ENCODE measurements around the gene ENO2.

DNA sequence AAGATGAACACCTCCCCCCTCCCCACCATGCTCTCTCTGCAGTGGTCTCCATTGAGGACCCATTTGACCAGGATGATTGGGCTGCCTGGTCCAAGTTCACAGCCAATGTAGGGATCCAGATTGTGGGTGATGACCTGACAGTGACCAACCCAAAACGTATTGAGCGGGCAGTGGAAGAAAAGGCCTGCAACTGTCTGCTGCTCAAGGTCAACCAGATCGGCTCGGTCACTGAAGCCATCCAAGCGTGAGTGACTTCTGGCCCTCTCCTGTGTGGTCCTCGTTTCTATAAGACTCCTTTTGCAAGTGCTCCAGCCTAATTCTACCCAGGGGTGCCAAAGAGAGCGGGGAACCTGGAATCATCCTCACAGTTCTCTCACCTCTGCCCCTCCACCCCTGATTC lies 7.2 kb downstream of the ENO2 start:
- TF ChIP-seq EGR1 (IDR thresholded peaks at IDR 0.05), result no peak
- TF ChIP-seq NFIC (IDR thresholded peaks at IDR 0.05), result no peak
- TF ChIP-seq CREB1 (IDR thresholded peaks at IDR 0.05; ENCODE audit: low read depth), result no peak
- TF ChIP-seq, protein P1, sequence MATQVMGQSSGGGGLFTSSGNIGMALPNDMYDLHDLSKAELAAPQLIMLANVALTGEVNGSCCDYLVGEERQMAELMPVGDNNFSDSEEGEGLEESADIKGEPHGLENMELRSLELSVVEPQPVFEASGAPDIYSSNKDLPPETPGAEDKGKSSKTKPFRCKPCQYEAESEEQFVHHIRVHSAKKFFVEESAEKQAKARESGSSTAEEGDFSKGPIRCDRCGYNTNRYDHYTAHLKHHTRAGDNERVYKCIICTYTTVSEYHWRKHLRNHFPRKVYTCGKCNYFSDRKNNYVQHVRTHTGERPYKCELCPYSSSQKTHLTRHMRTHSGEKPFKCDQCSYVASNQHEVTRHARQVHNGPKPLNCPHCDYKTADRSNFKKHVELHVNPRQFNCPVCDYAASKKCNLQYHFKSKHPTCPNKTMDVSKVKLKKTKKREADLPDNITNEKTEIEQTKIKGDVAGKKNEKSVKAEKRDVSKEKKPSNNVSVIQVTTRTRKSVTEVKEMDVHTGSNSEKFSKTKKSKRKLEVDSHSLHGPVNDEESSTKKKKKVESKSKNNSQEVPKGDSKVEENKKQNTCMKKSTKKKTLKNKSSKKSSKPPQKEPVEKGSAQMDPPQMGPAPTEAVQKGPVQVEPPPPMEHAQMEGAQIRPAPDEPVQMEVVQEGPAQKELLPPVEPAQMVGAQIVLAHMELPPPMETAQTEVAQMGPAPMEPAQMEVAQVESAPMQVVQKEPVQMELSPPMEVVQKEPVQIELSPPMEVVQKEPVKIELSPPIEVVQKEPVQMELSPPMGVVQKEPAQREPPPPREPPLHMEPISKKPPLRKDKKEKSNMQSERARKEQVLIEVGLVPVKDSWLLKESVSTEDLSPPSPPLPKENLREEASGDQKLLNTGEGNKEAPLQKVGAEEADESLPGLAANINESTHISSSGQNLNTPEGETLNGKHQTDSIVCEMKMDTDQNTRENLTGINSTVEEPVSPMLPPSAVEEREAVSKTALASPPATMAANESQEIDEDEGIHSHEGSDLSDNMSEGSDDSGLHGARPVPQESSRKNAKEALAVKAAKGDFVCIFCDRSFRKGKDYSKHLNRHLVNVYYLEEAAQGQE (IDR thresholded peaks at IDR 0.05; ENCODE audit: low read depth), result no peak
- no peak for TF ChIP-seq TEAD4 (IDR thresholded peaks at IDR 0.05)
- TF ChIP-seq YY1 (IDR thresholded peaks at IDR 0.05; ENCODE audit: low read depth), result no peak
- no peak for TF ChIP-seq EP300 (IDR thresholded peaks at IDR 0.05; ENCODE audit: borderline replicate concordance)
- TF ChIP-seq CEBPB (IDR thresholded peaks at IDR 0.05), result no peak
- no peak for TF ChIP-seq RAD21 (IDR thresholded peaks at IDR 0.05; ENCODE audit: low read depth)
- TF ChIP-seq, protein P2, sequence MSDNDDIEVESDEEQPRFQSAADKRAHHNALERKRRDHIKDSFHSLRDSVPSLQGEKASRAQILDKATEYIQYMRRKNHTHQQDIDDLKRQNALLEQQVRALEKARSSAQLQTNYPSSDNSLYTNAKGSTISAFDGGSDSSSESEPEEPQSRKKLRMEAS (IDR thresholded peaks at IDR 0.05), result no peak
- no peak for TF ChIP-seq ZBTB7A (IDR thresholded peaks at IDR 0.05; ENCODE audit: low read depth)
